Upper lobe of left lung (tissue), 4 donors: Measurements from ENCODE around the gene DRGX.

Experiments used
- EP300 ChIP-seq, 4 donors: sonication (generic); formaldehyde crosslinking; IDR thresholded peaks; one replicate each; pipeline ENCODE4 v1.5.1; 2017; ENCODE audit warnings: antibody characterized with exemption in 4 of 4, control low read depth in 2 of 4
- POLR2A ChIP-seq, 4 donors: fragments of 450-650 bp; IDR thresholded peaks; one replicate each; pipeline ENCODE4 v1.5.1; 2016 to 2017; ENCODE audit warnings: antibody characterized with exemption in 4 of 4, mild to moderate bottlenecking in 2 of 4

DNA sequence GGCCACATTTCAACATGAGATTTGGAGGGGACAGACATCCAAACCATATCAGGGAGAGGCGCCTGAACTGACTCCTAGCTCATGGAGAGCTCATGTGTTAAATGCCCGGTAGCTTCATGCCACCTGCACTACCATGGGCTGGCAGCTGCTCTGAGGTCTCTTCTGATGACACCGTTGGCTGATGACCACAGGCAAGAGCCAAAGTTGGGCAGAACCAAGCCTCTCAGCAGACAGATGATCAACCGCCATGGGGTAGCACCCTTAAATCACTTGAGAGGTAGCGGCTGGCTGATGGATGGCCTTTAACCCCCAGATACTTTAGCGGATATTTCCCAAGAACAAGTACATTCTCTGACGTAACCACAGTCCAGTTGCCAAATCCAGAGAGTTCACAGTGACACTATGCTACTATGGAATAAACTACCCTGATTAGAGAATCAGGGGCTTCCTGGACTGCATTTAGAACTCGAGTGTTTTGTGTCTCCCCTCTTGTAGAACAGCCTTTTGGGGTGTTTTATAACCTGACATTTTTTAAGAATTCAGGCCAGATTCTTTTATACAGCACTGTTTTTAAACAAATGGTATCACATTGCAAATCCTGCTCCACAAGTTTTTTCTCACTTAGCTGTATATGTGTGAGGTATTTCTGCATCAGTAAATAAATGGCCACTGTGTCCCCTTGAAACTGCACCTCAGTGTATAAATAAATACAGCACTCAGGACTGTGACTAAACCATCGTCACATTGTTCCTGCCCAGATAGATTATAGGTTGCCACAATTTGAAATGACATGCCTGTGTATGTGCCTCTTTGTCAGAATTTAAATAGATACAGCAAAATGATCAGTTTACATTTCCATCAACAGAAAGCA lies 30.8 kb upstream of the DRGX start:
- TF ChIP-seq EP300 (IDR thresholded peaks at IDR 0.05), result no peak
- TF ChIP-seq POLR2A (IDR thresholded peaks at IDR 0.05), result no peak
